GM18511 (cell line): ENCODE results near the gene CHST5.

Experiments
- ATAC-seq: cut with Tn5 transposase; IDR thresholded peaks from one replicate; pipeline ENCODE4 v1.9.1; 2021; ENCODE audit warnings: mild to moderate bottlenecking, moderate library complexity; ENCODE audit not compliant: unreplicated experiment

CHST5 gene

GRCh38 chr16:75481475-75481874 lies 54.4 kb downstream of the CHST5 start:
- ATAC-seq: no peak

DNA sequence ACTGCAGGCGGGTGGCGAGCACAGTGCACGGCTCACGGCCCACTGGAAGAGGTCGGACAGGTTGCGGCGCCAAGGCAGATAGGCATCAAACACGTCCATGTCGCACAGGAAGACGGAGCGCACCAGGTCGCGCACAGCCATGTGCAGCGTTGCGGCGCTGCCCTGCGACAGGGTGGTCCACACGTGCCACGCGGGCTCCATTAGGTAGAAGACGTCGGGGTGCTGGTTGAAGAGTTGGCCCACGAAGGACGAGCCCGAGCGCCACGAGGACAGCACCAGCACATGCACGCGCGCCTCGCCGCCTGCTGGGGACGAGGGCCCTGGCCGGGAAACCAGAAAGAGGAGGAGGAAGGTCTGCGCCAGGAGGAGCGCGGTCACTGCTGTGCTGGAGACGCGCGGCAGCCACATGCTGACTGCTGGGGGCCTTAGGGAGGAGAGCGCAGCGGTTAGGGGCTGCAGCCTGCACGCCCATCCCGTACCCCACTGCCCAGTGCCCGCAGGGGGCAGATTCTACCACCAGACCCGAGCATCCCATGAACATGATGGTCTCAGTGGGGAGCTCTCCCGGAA lies 56.4 kb downstream of the CHST5 start:
- no peak for ATAC-seq
